Activated T-cell treated with anti-CD3 and anti-CD28 coated beads, Interleukin-2, amount 50 U/mL, for 48 hours (primary cell): Measurements from ENCODE around the gene PDLIM5.
"Not testable (repeated sequence)": the region's sequence is repeated elsewhere in the genome, so short reads cannot be mapped to it uniquely, and the experiment has no call there.

Experiments
- DNase-seq, 2 experiments: peaks; one replicate each; pipeline ENCODE4 v3.0.0-alpha.2; 2020

The PDLIM5 gene

GRCh38 chr4:94533405-94534223 is 81.9 kb downstream of the PDLIM5 start:
- no peak for DNase-seq

GRCh38 chr4:94534401-94535312 is 82.9 kb downstream of the PDLIM5 start:
- DNase-seq: no peak

- no peak for DNase-seq
Observed at GRCh38 chr4:94536049-94536448, 84.3 kb downstream of the PDLIM5 start.

GRCh38 chr4:94536649-94537469 is 85.1 kb downstream of the PDLIM5 start:
- no peak for DNase-seq

GRCh38 chr4:94537921-94538628 is 86.3 kb downstream of the PDLIM5 start:
- no peak for DNase-seq

- DNase-seq: no peak
Observed at GRCh38 chr4:94540476-94540875, 88.7 kb downstream of the PDLIM5 start.

- no peak for DNase-seq
Observed at GRCh38 chr4:94544811-94545210, 93.1 kb downstream of the PDLIM5 start.

- no peak for DNase-seq
Observed at GRCh38 chr4:94545296-94545695, 93.6 kb downstream of the PDLIM5 start.

- DNase-seq: no peak
Observed at GRCh38 chr4:94546949-94547348, 95.2 kb downstream of the PDLIM5 start.

GRCh38 chr4:94548571-94548970 is 96.8 kb downstream of the PDLIM5 start:
- DNase-seq: no peak

- DNase-seq: no peak
Observed at GRCh38 chr4:94550352-94550751, 98.6 kb downstream of the PDLIM5 start.

- no peak for DNase-seq
Observed at GRCh38 chr4:94550851-94551250, 99.1 kb downstream of the PDLIM5 start.

- no peak for DNase-seq
Observed at GRCh38 chr4:94551643-94552564, 100.2 kb downstream of the PDLIM5 start.

GRCh38 chr4:94556047-94556446 is 104.3 kb downstream of the PDLIM5 start:
- not testable (repeated sequence) for DNase-seq

GRCh38 chr4:94557632-94558031 is 105.9 kb downstream of the PDLIM5 start:
- not testable (repeated sequence) for DNase-seq

- DNase-seq: no peak
Observed at GRCh38 chr4:94558392-94558904, 106.7 kb downstream of the PDLIM5 start.

- no peak for DNase-seq
Observed at GRCh38 chr4:94559351-94559806, 107.6 kb downstream of the PDLIM5 start.

GRCh38 chr4:94561249-94562024 is 109.7 kb downstream of the PDLIM5 start:
- DNase-seq: no peak

- no peak for DNase-seq
Observed at GRCh38 chr4:94562285-94562684, 110.5 kb downstream of the PDLIM5 start.

- no peak for DNase-seq
Observed at GRCh38 chr4:94564252-94564651, 112.5 kb downstream of the PDLIM5 start.
